ENCODE results near the gene TBL2. TPM values are rescaled to one million over a fixed set of nuclear protein-coding genes. Genes with fewer than 3 reads are reported as not detected.

Gene TBL2
- total and polyA plus RNA-seq, 2 donors from 2014 or later, result 18.8 to 33.6 TPM

DNA sequence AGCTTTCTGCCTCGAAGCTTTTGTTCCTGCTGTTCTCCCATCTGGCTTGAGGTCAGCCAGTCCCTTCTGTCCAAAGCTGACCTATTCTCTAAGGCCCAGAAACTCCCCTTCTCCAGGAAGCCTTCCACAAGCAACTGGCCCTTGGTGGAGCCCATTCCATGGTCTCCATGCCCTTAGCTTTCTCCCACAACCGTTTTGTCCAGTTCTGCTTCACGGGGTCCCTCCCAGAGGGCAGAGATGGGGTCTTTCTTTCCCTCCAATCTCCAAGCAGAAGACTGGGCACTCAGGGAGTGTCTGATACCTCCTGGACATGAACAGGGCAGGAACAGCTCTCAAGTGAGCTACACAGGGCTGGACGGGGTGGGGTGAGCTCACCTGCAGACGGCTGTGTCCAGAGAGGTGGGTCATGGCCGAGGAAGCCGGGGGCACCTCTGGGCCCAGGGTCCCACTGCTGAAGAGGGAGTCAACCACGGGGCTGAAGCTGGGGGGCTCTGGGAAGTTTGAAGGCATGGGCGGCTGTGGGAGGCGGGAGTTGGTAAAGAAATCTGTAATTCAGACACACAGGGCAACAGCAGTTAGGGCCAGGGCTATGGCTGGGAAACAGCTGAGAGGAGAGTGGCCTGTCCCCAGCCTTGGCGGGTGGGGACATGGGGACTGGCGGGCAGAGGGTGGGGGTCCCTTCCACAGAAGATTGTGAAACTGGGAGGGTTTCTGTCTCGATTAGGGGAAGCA, 20.9 kb upstream of the TBL2 start:
- no peak overlapping the region for H3K27ac ChIP-seq (ENCODE audit: low read depth in 2 of 2, low read length in 2 of 2)
- no peaks in the 10 kb centered on the region for H3K36me3 ChIP-seq (ENCODE audit: control insufficient read depth in 2 of 3, insufficient read depth in 3 of 3, low read length in 3 of 3)
- intact Hi-C loops (cut with DNase I), result no loop called here
- DNase-seq (no peak), FAIRE-seq (no peak)
- no peak overlapping the region for H3K9ac ChIP-seq (ENCODE audit: low read length in 3 of 3)
- TF ChIP-seq, protein P1, sequence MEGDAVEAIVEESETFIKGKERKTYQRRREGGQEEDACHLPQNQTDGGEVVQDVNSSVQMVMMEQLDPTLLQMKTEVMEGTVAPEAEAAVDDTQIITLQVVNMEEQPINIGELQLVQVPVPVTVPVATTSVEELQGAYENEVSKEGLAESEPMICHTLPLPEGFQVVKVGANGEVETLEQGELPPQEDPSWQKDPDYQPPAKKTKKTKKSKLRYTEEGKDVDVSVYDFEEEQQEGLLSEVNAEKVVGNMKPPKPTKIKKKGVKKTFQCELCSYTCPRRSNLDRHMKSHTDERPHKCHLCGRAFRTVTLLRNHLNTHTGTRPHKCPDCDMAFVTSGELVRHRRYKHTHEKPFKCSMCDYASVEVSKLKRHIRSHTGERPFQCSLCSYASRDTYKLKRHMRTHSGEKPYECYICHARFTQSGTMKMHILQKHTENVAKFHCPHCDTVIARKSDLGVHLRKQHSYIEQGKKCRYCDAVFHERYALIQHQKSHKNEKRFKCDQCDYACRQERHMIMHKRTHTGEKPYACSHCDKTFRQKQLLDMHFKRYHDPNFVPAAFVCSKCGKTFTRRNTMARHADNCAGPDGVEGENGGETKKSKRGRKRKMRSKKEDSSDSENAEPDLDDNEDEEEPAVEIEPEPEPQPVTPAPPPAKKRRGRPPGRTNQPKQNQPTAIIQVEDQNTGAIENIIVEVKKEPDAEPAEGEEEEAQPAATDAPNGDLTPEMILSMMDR (IDR thresholded peaks at IDR 0.05; ENCODE audit: borderline replicate concordance, extremely low read depth, insufficient read depth), result no peak
- H3K27me3 ChIP-seq (ENCODE audit: control insufficient read depth, insufficient read depth, low read length), result no peaks in the 10 kb centered on the region
- H3K4me1 ChIP-seq (ENCODE audit: control insufficient read depth in 2 of 3, insufficient read depth in 2 of 3, low read depth in 1 of 3, low read length in 3 of 3), result no peaks in the 10 kb centered on the region
- H3K9me3 ChIP-seq (ENCODE audit: control insufficient read depth in 2 of 3, insufficient read depth in 1 of 3, low read length in 3 of 3), result no peaks in the 10 kb centered on the region
- H3K4me3 ChIP-seq (ENCODE audit: low read length in 3 of 3), result no peak overlapping the region

DNA sequence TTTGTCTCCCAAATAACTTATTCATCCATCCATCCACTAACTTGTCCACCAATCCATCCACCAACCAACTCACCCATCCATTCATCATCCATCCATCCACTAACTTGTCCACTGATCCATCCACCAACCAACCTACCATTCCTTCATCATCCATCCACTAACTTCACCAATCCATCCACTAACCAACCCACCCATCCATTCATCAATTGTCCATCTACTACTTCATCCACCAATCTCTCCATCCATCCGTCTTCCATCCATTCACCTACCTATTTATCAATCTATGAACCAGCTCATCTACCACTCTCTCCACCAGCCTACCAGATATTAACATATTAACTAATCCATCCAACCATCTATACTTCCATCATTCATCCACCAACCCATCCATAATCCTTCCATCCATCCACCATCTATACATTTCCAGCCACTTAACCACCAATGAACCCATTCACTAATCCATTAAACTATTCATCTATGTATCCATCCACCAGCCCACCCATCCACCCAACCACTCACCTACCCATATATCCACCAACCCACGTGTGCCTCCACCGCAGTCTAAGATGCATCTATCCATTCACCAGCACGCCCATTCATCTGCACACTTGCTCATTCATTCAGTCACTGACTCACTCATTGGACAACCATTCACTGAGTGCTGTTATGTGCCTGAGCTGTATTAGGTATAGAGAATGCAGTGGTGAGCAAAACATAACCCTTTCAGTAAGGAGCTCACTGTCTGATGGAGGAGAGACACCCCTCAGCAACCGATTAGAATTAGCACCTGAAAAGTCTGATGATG, 19.8 kb upstream of the TBL2 start:
- Histone ChIP-seq H3K27me3 (ENCODE audit: control insufficient read depth, insufficient read depth, low read length) (no peaks in the 10 kb centered on the region), H3K9me3 (ENCODE audit: control insufficient read depth in 2 of 3, insufficient read depth in 1 of 3, low read length in 3 of 3) (no peaks in the 10 kb centered on the region), H3K36me3 (ENCODE audit: control insufficient read depth in 2 of 3, insufficient read depth in 3 of 3, low read length in 3 of 3) (no peaks in the 10 kb centered on the region), H3K4me1 (ENCODE audit: control insufficient read depth in 2 of 3, insufficient read depth in 2 of 3, low read depth in 1 of 3, low read length in 3 of 3) (no peaks in the 10 kb centered on the region), H3K27ac (ENCODE audit: low read depth in 2 of 2, low read length in 2 of 2) (no peak overlapping the region), H3K9ac (ENCODE audit: low read length in 3 of 3) (no peak overlapping the region), H3K4me3 (ENCODE audit: low read length in 3 of 3) (no peak overlapping the region)
- intact Hi-C loops (cut with DNase I), result no loop called here
- DNase-seq (no peak), FAIRE-seq (no peak)
- TF ChIP-seq, protein P1 (IDR thresholded peaks at IDR 0.05; ENCODE audit: borderline replicate concordance, extremely low read depth, insufficient read depth), result no peak

DNA sequence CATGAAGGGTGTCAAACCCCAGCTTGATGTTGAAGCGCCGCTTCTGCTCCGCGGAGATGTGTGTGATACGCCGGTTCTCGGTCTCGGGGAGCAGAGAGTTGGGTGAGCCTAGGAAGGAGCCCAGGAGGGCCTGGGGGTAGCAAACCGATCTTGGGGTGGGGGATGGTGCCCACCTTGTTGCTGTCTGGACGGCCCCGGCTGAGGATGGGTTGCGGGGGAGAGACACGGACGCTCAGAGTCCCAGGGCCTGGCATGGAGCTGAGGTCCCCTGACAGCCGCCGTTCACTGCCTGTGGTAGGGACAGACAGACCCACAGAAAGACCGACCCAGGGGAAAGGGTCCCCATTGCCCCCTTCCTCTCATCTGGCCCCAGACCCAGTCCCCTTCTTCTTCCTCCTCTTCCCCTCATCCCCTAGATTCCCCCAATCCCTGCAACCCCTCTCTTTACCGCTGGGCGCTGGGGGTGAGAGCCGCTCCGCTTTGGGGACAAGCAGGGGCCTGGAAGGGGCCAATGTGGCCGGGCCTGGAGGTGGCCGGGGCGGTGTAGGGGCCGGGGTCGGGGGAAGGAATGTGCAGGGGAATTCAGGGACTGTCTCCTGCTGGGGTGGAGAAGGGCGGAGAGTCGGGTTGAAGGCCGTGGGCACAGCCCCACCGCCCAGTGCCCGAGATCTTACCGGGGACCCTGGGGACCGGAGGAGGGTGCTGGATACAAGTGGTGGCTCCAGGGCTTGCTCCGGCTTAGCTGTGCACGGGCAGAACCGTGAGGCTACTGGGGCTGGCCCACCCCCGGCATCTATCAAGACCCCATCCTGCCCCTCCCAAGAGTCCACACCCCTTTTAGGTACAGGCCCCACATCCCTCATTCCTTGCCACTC, 18.0 kb upstream of the TBL2 start:
- Histone ChIP-seq H3K9ac (ENCODE audit: low read length in 3 of 3) (no peak overlapping the region), H3K36me3 (ENCODE audit: control insufficient read depth in 2 of 3, insufficient read depth in 3 of 3, low read length in 3 of 3) (no peaks in the 10 kb centered on the region), H3K27ac (ENCODE audit: low read depth in 2 of 2, low read length in 2 of 2) (no peak overlapping the region), H3K4me3 (ENCODE audit: low read length in 3 of 3) (no peak overlapping the region), H3K9me3 (ENCODE audit: control insufficient read depth in 2 of 3, insufficient read depth in 1 of 3, low read length in 3 of 3) (no peaks in the 10 kb centered on the region), H3K27me3 (ENCODE audit: control insufficient read depth, insufficient read depth, low read length) (no peaks in the 10 kb centered on the region), H3K4me1 (ENCODE audit: control insufficient read depth in 2 of 3, insufficient read depth in 2 of 3, low read depth in 1 of 3, low read length in 3 of 3) (no peaks in the 10 kb centered on the region)
- TF ChIP-seq, protein P1 (IDR thresholded peaks at IDR 0.05; ENCODE audit: borderline replicate concordance, extremely low read depth, insufficient read depth), result no peak
- FAIRE-seq, result no peak
- DNase-seq, result no peak
- intact Hi-C loops (cut with DNase I), result no loop called here
